Smooth muscle cell (in vitro differentiated cells): Measurements from ENCODE around the gene USP36. TPM values are rescaled to one million over a fixed set of nuclear protein-coding genes. Genes with fewer than 3 reads are reported as not detected.

ENCODE experiments used
- DNase-seq: peaks from one replicate; lab custom pipeline; 2025; ENCODE audit not compliant: unreplicated experiment; lab: John Stamatoyannopoulos, UW
- H2AFZ ChIP-seq: fragments of 200-600 bp; sonication (generic); 2 replicates; pipeline ENCODE4 v1.6.0; 2016; ENCODE audit warnings: antibody characterized with exemption, low read depth, mild to moderate bottlenecking
- H3F3A ChIP-seq: fragments of 200-600 bp; sonication (generic); 2 replicates; pipeline ENCODE4 v1.6.0; 2017; ENCODE audit warnings: antibody characterized with exemption, low read depth
- H3K27ac ChIP-seq: fragments of 200-600 bp; sonication (generic); 2 replicates; pipeline ENCODE4 v1.5.1; 2016; ENCODE audit warnings: low read depth, mild to moderate bottlenecking
- H3K27me3 ChIP-seq: fragments of 200-600 bp; sonication (generic); 2 replicates; pipeline ENCODE4 v1.6.1; 2016; ENCODE audit warnings: low read depth, mild to moderate bottlenecking
- H3K36me3 ChIP-seq: fragments of 200-600 bp; sonication (generic); 2 replicates; pipeline ENCODE4 v1.5.1; 2016; ENCODE audit warnings: low read depth
- H3K4me1 ChIP-seq: fragments of 200-600 bp; sonication (generic); 2 replicates; pipeline ENCODE4 v1.5.1; 2016; ENCODE audit warnings: low read depth
- H3K4me2 ChIP-seq: fragments of 200-600 bp; sonication (generic); 2 replicates; pipeline ENCODE4 v1.6.0; 2016; ENCODE audit warnings: mild to moderate bottlenecking
- H3K4me3 ChIP-seq: fragments of 200-600 bp; sonication (generic); 2 replicates; pipeline ENCODE4 v1.5.1; 2016; ENCODE audit warnings: mild to moderate bottlenecking
- H3K79me2 ChIP-seq: fragments of 200-600 bp; sonication (generic); 2 replicates; pipeline ENCODE4 v1.6.0; 2016; ENCODE audit warnings: low read depth, mild to moderate bottlenecking
- H3K9ac ChIP-seq: fragments of 200-600 bp; sonication (generic); 2 replicates; pipeline ENCODE4 v1.6.0; 2016; ENCODE audit warnings: low read depth
- H3K9me3 ChIP-seq: fragments of 200-600 bp; sonication (generic); replicated peaks from 2 replicates; pipeline ENCODE4 v1.5.1; 2016; ENCODE audit warnings: low read depth
- H4K20me1 ChIP-seq: fragments of 200-600 bp; sonication (generic); 2 replicates; pipeline ENCODE4 v1.6.0; 2016; ENCODE audit warnings: low read depth
- CTCF ChIP-seq: fragments of 200-600 bp; sonication (generic); IDR thresholded peaks from 2 replicates; pipeline ENCODE4 v1.5.1; 2017; ENCODE audit warnings: borderline replicate concordance, mild to moderate bottlenecking, antibody characterized with exemption; ENCODE audit not compliant: insufficient read depth, poor library complexity, severe bottlenecking
- WGBS: methylation state at CpG from one replicate; pipeline ENCODE4 v1.1.7; 2016; ENCODE audit warnings: low lambda C conversion rate; 5-methylcytosine and 5-hydroxymethylcytosine counted together
- polyA plus RNA-seq: library from polyadenylated mRNA; unstranded; fragments of >200 nt; fragmentation: Nextera tagmentation; extraction: Ambion mirVana; gene quantifications from 2 replicates; pipeline ENCODE4 v1.2.1, GENCODE V29; 2016
- total RNA-seq: library from RNA; depleted of rRNA; stranded (reverse); fragments of >200 nt; gene quantifications from 2 replicates; pipeline ENCODE4 v1.2.3, GENCODE V29; 2014

Gene USP36
- total and polyA plus RNA-seq, 2 experiments from 2014 or later, result 17.6 to 29.0 TPM

- Histone ChIP-seq H3K4me1 (no peaks in the 10 kb centered on the region), H3K4me2 (no peak overlapping the region), H3K27me3 (no peaks in the 10 kb centered on the region), H3K9me3 (no peaks in the 10 kb centered on the region), H3K36me3 (peaks cover 6% of the 10 kb centered on the region), H3K79me2 (peaks cover 18% of the 10 kb centered on the region), H3K9ac (no peak overlapping the region), H3F3A (peaks cover 14% of the 10 kb centered on the region), H3K27ac (no peak overlapping the region), H3K4me3 (no peak overlapping the region), H2AFZ (no peak overlapping the region), H4K20me1 (peaks cover 51% of the 10 kb centered on the region)
- 98% methylated on average over 20 of the region's 21 CpGs for WGBS
- no peak for TF ChIP-seq CTCF
- no peak for DNase-seq
These were observed 13.6 kb downstream of the USP36 start for GRCh38 chr17:78826836-78827509.

GRCh38 chr17:78826421-78826820, 14.2 kb downstream of the USP36 start:
- H3K27me3 ChIP-seq, result no peaks in the 10 kb centered on the region
- H3K36me3 ChIP-seq, result peaks cover 6% of the 10 kb centered on the region
- no peaks in the 10 kb centered on the region for H3K9me3 ChIP-seq
- peaks cover 14% of the 10 kb centered on the region for H3F3A ChIP-seq
- H3K79me2 ChIP-seq, result peaks cover 13% of the 10 kb centered on the region
- no peak overlapping the region for H3K9ac ChIP-seq
- no peaks in the 10 kb centered on the region for H3K4me1 ChIP-seq
- no peak overlapping the region for H2AFZ ChIP-seq
- no peak overlapping the region for H3K27ac ChIP-seq
- WGBS, result 94% methylated on average over 5 of the region's 5 CpGs
- DNase-seq, result no peak
- TF ChIP-seq CTCF, result no peak
- H3K4me3 ChIP-seq, result no peak overlapping the region
- no peak overlapping the region for H3K4me2 ChIP-seq
- peaks cover 45% of the 10 kb centered on the region for H4K20me1 ChIP-seq

GRCh38 chr17:78825696-78826095, 14.9 kb downstream of the USP36 start:
- no peak for TF ChIP-seq CTCF
- H3K36me3 ChIP-seq, result peaks cover 6% of the 10 kb centered on the region

DNA sequence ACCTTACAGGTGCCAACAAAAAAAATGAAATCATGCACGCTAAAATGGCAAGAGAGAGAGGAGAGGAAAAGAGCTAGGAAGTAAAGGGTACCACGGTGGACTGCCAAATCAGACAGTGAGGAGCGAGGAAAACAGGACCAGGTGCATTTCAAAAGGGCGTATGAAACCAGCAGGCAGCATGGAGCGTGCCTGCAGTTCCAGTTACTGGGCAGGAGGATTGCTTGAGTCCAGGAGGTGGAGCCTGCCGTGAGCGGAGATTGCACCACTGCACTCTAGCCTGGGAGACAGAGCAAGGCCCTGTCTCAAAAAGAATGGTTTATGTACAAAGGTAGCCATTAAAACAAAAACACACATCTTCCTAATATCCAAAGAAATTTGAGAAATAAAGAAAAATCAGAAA, 16.4 kb downstream of the USP36 start:
- 95% methylated on average over 7 of the region's 7 CpGs for WGBS
- Histone ChIP-seq H3K36me3 (peaks cover 11% of the 10 kb centered on the region), H3F3A (peaks cover 14% of the 10 kb centered on the region), H3K27ac (no peak overlapping the region), H3K4me3 (no peak overlapping the region), H3K4me2 (no peak overlapping the region), H3K9ac (no peak overlapping the region), H3K27me3 (no peaks in the 10 kb centered on the region), H3K9me3 (no peaks in the 10 kb centered on the region), H4K20me1 (peaks cover 26% of the 10 kb centered on the region), H3K79me2 (no peaks in the 10 kb centered on the region), H2AFZ (no peak overlapping the region), H3K4me1 (no peaks in the 10 kb centered on the region)
- DNase-seq, result no peak
- TF ChIP-seq CTCF, result no peak

More at GRCh38 chr17:78825696-78826095, 14.9 kb downstream of the USP36 start:
- 98% methylated on average over 6 of the region's 6 CpGs for WGBS
- DNase-seq, result no peak
- H3K9me3 ChIP-seq, result no peaks in the 10 kb centered on the region
- H3K4me1 ChIP-seq, result no peaks in the 10 kb centered on the region
- H4K20me1 ChIP-seq, result peaks cover 40% of the 10 kb centered on the region
- no peak overlapping the region for H3K27ac ChIP-seq
- no peak overlapping the region for H3K4me3 ChIP-seq
- peaks cover 14% of the 10 kb centered on the region for H3F3A ChIP-seq
- H3K4me2 ChIP-seq, result no peak overlapping the region
- no peak overlapping the region for H3K9ac ChIP-seq
- H2AFZ ChIP-seq, result no peak overlapping the region
- H3K27me3 ChIP-seq, result no peaks in the 10 kb centered on the region
- peaks cover 8% of the 10 kb centered on the region for H3K79me2 ChIP-seq
